Neural cell (in vitro differentiated cells): ENCODE data around the gene SKAP1. TPM values are rescaled to one million over a fixed set of nuclear protein-coding genes. Genes with fewer than 3 reads are reported as not detected.

Source experiments
- H2AFZ ChIP-seq: fragments of 200-600, 300-800 bp; sonication (generic), shearing (Covaris generic); 2 replicates; pipeline ENCODE4 v1.6.0; 2014; ENCODE audit warnings: low read depth, mild to moderate bottlenecking, antibody characterized with exemption, low read length, moderate library complexity
- H3F3A ChIP-seq: fragments of 200-600 bp; shearing (Covaris generic); 2 replicates; pipeline ENCODE4 v1.6.1; 2016; ENCODE audit warnings: mild to moderate bottlenecking, moderate library complexity, mixed read lengths, antibody characterized with exemption, low read length; ENCODE audit not compliant: insufficient read depth, poor library complexity, severe bottlenecking
- H3K27ac ChIP-seq: fragments of 200-600, 300-800 bp; sonication (generic), shearing (Covaris generic); 2 replicates; pipeline ENCODE4 v1.5.1; 2014; ENCODE audit warnings: mild to moderate bottlenecking, low read length, moderate library complexity
- H3K27me3 ChIP-seq: fragments of 300-800, 200-600 bp; sonication (generic), shearing (Covaris generic); 2 replicates; pipeline ENCODE4 v1.6.0; 2014; ENCODE audit warnings: mild to moderate bottlenecking, low read depth, low read length, moderate library complexity; ENCODE audit not compliant: insufficient read depth
- H3K36me3 ChIP-seq: fragments of 300-800, 200-600 bp; sonication (generic), shearing (Covaris generic); 2 replicates; pipeline ENCODE4 v1.5.1; 2014; ENCODE audit warnings: mild to moderate bottlenecking, antibody characterized with exemption, low read length, moderate library complexity; ENCODE audit not compliant: insufficient read depth
- H3K4me2 ChIP-seq: fragments of 300-800, 200-600 bp; sonication (generic), shearing (Covaris generic); 2 replicates; pipeline ENCODE4 v1.6.0; 2014; ENCODE audit warnings: mild to moderate bottlenecking, low read length
- H3K4me3 ChIP-seq: fragments of 300-800, 200-600 bp; sonication (generic), shearing (Covaris generic); 2 replicates; pipeline ENCODE4 v1.5.1; 2014; ENCODE audit warnings: mild to moderate bottlenecking, low read length, moderate library complexity
- H3K79me2 ChIP-seq: fragments of 200-600 bp; shearing (Covaris generic); replicated peaks from 2 replicates; pipeline ENCODE4 v1.6.0; 2014; ENCODE audit warnings: mild to moderate bottlenecking, low read length, moderate library complexity; ENCODE audit not compliant: insufficient read depth
- H3K9ac ChIP-seq: fragments of 300-800, 200-600 bp; sonication (generic), shearing (Covaris generic); 2 replicates; pipeline ENCODE4 v1.6.1; 2016; ENCODE audit warnings: mild to moderate bottlenecking, low read length, mixed read lengths
- H3K9me2 ChIP-seq: fragments of 200-600 bp; shearing (Covaris generic); 2 replicates; pipeline ENCODE4 v1.6.1; 2016; ENCODE audit warnings: mild to moderate bottlenecking, low read length, mixed read lengths; ENCODE audit not compliant: insufficient read depth
- H3K9me3 ChIP-seq: fragments of 200-600, 300-800 bp; sonication (generic), shearing (Covaris generic); 2 replicates; pipeline ENCODE4 v1.6.1; 2016; ENCODE audit warnings: mild to moderate bottlenecking, mixed run types, low read length, moderate library complexity, mixed read lengths
- H4K20me1 ChIP-seq: fragments of 200-600 bp; shearing (Covaris generic); 2 replicates; pipeline ENCODE4 v1.6.1; 2016; ENCODE audit warnings: mild to moderate bottlenecking, mixed run types; ENCODE audit not compliant: insufficient read depth
- CTCF ChIP-seq: fragments of 450-650 bp; IDR thresholded peaks from 2 replicates; pipeline ENCODE4 v1.5.1; 2014; ENCODE audit warnings: antibody characterized with exemption, mild to moderate bottlenecking, moderate library complexity; ENCODE audit not compliant: poor library complexity, severe bottlenecking
- EP300 ChIP-seq: fragments of 450-650 bp; conservative IDR thresholded peaks from 2 replicates; pipeline ENCODE4 v1.6.1; 2014; ENCODE audit warnings: antibody characterized with exemption, mild to moderate bottlenecking, moderate library complexity; ENCODE audit not compliant: poor library complexity, severe bottlenecking
- EZH2 ChIP-seq: fragments of 200-600, 300-800 bp; shearing (Covaris generic), sonication (generic); IDR thresholded peaks from 2 replicates; pipeline ENCODE4 v1.6.1; 2014; ENCODE audit warnings: antibody characterized with exemption, low read length, borderline replicate concordance, mild to moderate bottlenecking; ENCODE audit not compliant: insufficient read depth, poor library complexity, severe bottlenecking
- MXI1 ChIP-seq: fragments of 450-650 bp; conservative IDR thresholded peaks from 2 replicates; pipeline ENCODE4 v1.6.1; 2014; ENCODE audit warnings: antibody characterized with exemption, mild to moderate bottlenecking; ENCODE audit not compliant: poor library complexity, severe bottlenecking
- POLR2AphosphoS5 ChIP-seq: IDR thresholded peaks from 2 replicates; pipeline ENCODE4 v1.6.1; 2012
- RAD21 ChIP-seq: fragments of 450-650 bp; conservative IDR thresholded peaks from 2 replicates; pipeline ENCODE4 v1.6.1; 2014; ENCODE audit warnings: antibody characterized with exemption, mild to moderate bottlenecking, moderate library complexity
- REST ChIP-seq: IDR thresholded peaks from 2 replicates; pipeline ENCODE4 v1.6.1; 2012; ENCODE audit warnings: borderline replicate concordance
- TAF1 ChIP-seq: IDR thresholded peaks from 2 replicates; pipeline ENCODE4 v1.6.1; 2012; ENCODE audit warnings: low read depth
- polyA plus RNA-seq: library from polyadenylated mRNA; depleted of rRNA; stranded (reverse); fragments of >200 nt; gene quantifications from 2 replicates; pipeline ENCODE4 v1.2.3, GENCODE V29; 2014

Gene SKAP1
- polyA plus RNA-seq, 1 donor from 2014 or later = 0.63 TPM

GRCh38 chr17:48386826-48387225 is 43.2 kb downstream of the SKAP1 start:
- TF ChIP-seq EP300 (no peak), REST (no peak), EZH2 (no peak), POLR2AphosphoS5 (no peak)
- Histone ChIP-seq H3K9ac (no peak overlapping the region), H3K9me3 (no peaks in the 10 kb centered on the region), H3F3A (no peaks in the 10 kb centered on the region), H3K9me2 (no peaks in the 10 kb centered on the region), H3K4me3 (no peak overlapping the region), H3K36me3 (no peaks in the 10 kb centered on the region), H3K27me3 (no peaks in the 10 kb centered on the region), H4K20me1 (no peaks in the 10 kb centered on the region), H3K27ac (no peak overlapping the region), H3K4me2 (no peak overlapping the region), H3K79me2 (no peaks in the 10 kb centered on the region), H2AFZ (no peak overlapping the region)

- Histone ChIP-seq H3K79me2 (no peaks in the 10 kb centered on the region), H3K4me3 (no peak overlapping the region), H3K27ac (no peak overlapping the region), H3K9me2 (no peaks in the 10 kb centered on the region), H3K27me3 (no peaks in the 10 kb centered on the region), H4K20me1 (no peaks in the 10 kb centered on the region), H3K9ac (no peak overlapping the region), H2AFZ (no peak overlapping the region), H3K4me2 (no peak overlapping the region), H3K36me3 (no peaks in the 10 kb centered on the region), H3K9me3 (no peaks in the 10 kb centered on the region), H3F3A (no peaks in the 10 kb centered on the region)
- no peak for TF ChIP-seq EP300
- no peak for TF ChIP-seq CTCF
- TF ChIP-seq REST = no peak
- TF ChIP-seq EZH2 = no peak
- no peak for TF ChIP-seq POLR2AphosphoS5
- TF ChIP-seq RAD21 = no peak
- no peak for TF ChIP-seq TAF1
- TF ChIP-seq MXI1 = no peak
Observed at GRCh38 chr17:48385319-48385718, 44.7 kb downstream of the SKAP1 start.
